Activated B cell treated with CpG ODN at 0.5 μM for 24 hours (primary cell): Measurements from ENCODE around the gene PIP4K2B. TPM values are rescaled to one million over a fixed set of nuclear protein-coding genes. Genes with fewer than 3 reads are reported as not detected.

ENCODE experiments used
- ATAC-seq: fragments of 200-7000 bp; cut with Tn5 transposase; one replicate; pipeline ENCODE4 v1.10.0; 2021; ENCODE audit warnings: low read depth, mild to moderate bottlenecking, moderate library complexity
- CTCF ChIA-PET: fragments of 350-600 bp; sonication (Branson Sonifier 250); formaldehyde crosslinking; loops from one replicate; lab custom pipeline; 2021; ENCODE audit warnings: antibody characterized with exemption; lab: Charles Lee
- POLR2A ChIA-PET: fragments of 350-600 bp; sonication (Branson Sonifier 250); formaldehyde crosslinking; loops from one replicate; lab custom pipeline; 2021; ENCODE audit warnings: antibody characterized with exemption; lab: Charles Lee
- DNase-seq: peaks from one replicate; pipeline ENCODE4 v3.0.0; 2022
- H3K27ac Mint-ChIP-seq: one replicate; pipeline ENCODE4 v1.8.0; 2020; ENCODE audit warnings: mixed read lengths
- H3K27me3 Mint-ChIP-seq: one replicate; pipeline ENCODE4 v1.8.0; 2021; ENCODE audit warnings: mixed read lengths
- H3K36me3 Mint-ChIP-seq: one replicate; pipeline ENCODE4 v1.8.0; 2021; ENCODE audit warnings: low read depth, mixed read lengths
- H3K4me1 Mint-ChIP-seq: one replicate; pipeline ENCODE4 v1.8.0; 2021; ENCODE audit warnings: mixed read lengths
- H3K4me3 Mint-ChIP-seq: one replicate; pipeline ENCODE4 v1.8.0; 2020; ENCODE audit warnings: mild to moderate bottlenecking, mixed read lengths
- H3K9me3 Mint-ChIP-seq: one replicate; pipeline ENCODE4 v1.8.0; 2020; ENCODE audit warnings: mixed read lengths
- intact Hi-C: fragments of 100-400 bp; cut with micrococcal nuclease; formaldehyde crosslinking; loops from one replicate; pipeline ENCODE4 v1.15.1; 2024
- total RNA-seq: library from RNA; stranded (reverse); gene quantifications from 2 replicates; pipeline ENCODE4 v1.2.3, GENCODE V29; 2022
- TF ChIP-seq, protein P1 (sequence below): fragments of 200-600 bp; IDR thresholded peaks from one replicate; pipeline ENCODE4 v1.8.0; 2022; ENCODE audit warnings: antibody characterized with exemption, mild to moderate bottlenecking

The PIP4K2B gene
- total RNA-seq, 1 donor from 2014 or later: 32.1 TPM

GRCh38 chr17:38751808-38752307 is 47.5 kb downstream of the PIP4K2B start:
- Mint-ChIP-seq H3K36me3 (peaks cover 34% of the 10 kb centered on the region), H3K27ac (peak overlapping the region; percentile 93), H3K4me1 (peaks cover 56% of the 10 kb centered on the region), H3K9me3 (no peaks in the 10 kb centered on the region), H3K27me3 (peaks cover 26% of the 10 kb centered on the region), H3K4me3 (peak overlapping the region; percentile 98)
- TF ChIP-seq, protein P1, sequence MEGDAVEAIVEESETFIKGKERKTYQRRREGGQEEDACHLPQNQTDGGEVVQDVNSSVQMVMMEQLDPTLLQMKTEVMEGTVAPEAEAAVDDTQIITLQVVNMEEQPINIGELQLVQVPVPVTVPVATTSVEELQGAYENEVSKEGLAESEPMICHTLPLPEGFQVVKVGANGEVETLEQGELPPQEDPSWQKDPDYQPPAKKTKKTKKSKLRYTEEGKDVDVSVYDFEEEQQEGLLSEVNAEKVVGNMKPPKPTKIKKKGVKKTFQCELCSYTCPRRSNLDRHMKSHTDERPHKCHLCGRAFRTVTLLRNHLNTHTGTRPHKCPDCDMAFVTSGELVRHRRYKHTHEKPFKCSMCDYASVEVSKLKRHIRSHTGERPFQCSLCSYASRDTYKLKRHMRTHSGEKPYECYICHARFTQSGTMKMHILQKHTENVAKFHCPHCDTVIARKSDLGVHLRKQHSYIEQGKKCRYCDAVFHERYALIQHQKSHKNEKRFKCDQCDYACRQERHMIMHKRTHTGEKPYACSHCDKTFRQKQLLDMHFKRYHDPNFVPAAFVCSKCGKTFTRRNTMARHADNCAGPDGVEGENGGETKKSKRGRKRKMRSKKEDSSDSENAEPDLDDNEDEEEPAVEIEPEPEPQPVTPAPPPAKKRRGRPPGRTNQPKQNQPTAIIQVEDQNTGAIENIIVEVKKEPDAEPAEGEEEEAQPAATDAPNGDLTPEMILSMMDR: no peak
- POLR2A ChIA-PET: interaction anchor here (0.6 to 3.0 kb wide), 23 partner anchors 8 to 1219 kb away, joined by 3 to 27 read pairs (median 5); partner anchors contain the start of genes CDK12, EPOP, FBXO47 and LASP1
- DNase-seq (peak; percentile 85), ATAC-seq (peak; percentile 20)
- intact Hi-C loops: loop anchor here (1.0 to 5.0 kb wide), 11 partner anchors 22 to 709 kb away; partner anchors contain the start of genes CDK12, CISD3, CWC25 and PIP4K2B
- CTCF ChIA-PET: interaction anchor here (0.7 to 1.4 kb wide), 6 partner anchors 17 to 194 kb away, joined by 3 to 11 read pairs (median 3); partner anchors contain the start of gene EPOP

- peaks cover 30% of the 10 kb centered on the region for H3K27me3 Mint-ChIP-seq
- peak overlapping the region; percentile 98 for H3K4me3 Mint-ChIP-seq
- H3K27ac Mint-ChIP-seq: peak overlapping the region; percentile 93
- no peak for DNase-seq
- intact Hi-C loops: loop anchor here (5.0 kb wide), 1 partner anchor 194 kb away; no protein-coding TSS in a partner anchor
- CTCF ChIA-PET: interaction anchor here (0.9 to 1.2 kb wide), 3 partner anchors 16 to 88 kb away, joined by 3 to 11 read pairs (median 3); no protein-coding TSS in a partner anchor
- ATAC-seq: no peak
- no peaks in the 10 kb centered on the region for H3K9me3 Mint-ChIP-seq
- POLR2A ChIA-PET: interaction anchor here (0.6 to 3.0 kb wide), 15 partner anchors 23 to 710 kb away, joined by 3 to 27 read pairs (median 5); partner anchors contain the start of genes CDK12, EPOP, FBXO47 and LASP1
- peaks cover 61% of the 10 kb centered on the region for H3K4me1 Mint-ChIP-seq
- peaks cover 29% of the 10 kb centered on the region for H3K36me3 Mint-ChIP-seq
- TF ChIP-seq, protein P1: no peak
Observed at GRCh38 chr17:38751144-38751807, 48.1 kb downstream of the PIP4K2B start.

GRCh38 chr17:38750312-38751121 is 48.8 kb downstream of the PIP4K2B start:
- Mint-ChIP-seq H3K9me3 (no peaks in the 10 kb centered on the region), H3K27me3 (peaks cover 35% of the 10 kb centered on the region), H3K27ac (peak overlapping the region; percentile 93), H3K4me1 (peaks cover 69% of the 10 kb centered on the region), H3K36me3 (peaks cover 22% of the 10 kb centered on the region), H3K4me3 (peak overlapping the region; percentile 98)
- intact Hi-C loops: loop anchor here (5.0 kb wide), 1 partner anchor 193 kb away; no protein-coding TSS in a partner anchor
- CTCF ChIA-PET: interaction anchor here (0.9 kb wide), 1 partner anchor 16 kb away, joined by 3 read pairs; no protein-coding TSS in a partner anchor
- DNase-seq: no peak
- POLR2A ChIA-PET: interaction anchor here (0.9 to 3.0 kb wide), 4 partner anchors 49 to 449 kb away, joined by 3 to 27 read pairs (median 10); partner anchors contain the start of genes LASP1 and RPL19
- no peak for ATAC-seq
- TF ChIP-seq, protein P1: no peak

- POLR2A ChIA-PET: interaction anchor here (1.7 kb wide), 1 partner anchor 19 kb away, joined by 4 read pairs; no protein-coding TSS in a partner anchor
- ATAC-seq: no peak
- H3K27me3 Mint-ChIP-seq: peaks cover 35% of the 10 kb centered on the region
- no peak for DNase-seq
- peak overlapping the region; percentile 73 for H3K4me3 Mint-ChIP-seq
- peaks cover 21% of the 10 kb centered on the region for H3K36me3 Mint-ChIP-seq
- intact Hi-C loops: loop anchor here (5.0 kb wide), 1 partner anchor 193 kb away; no protein-coding TSS in a partner anchor
- CTCF ChIA-PET: interaction anchor here (0.9 kb wide), 1 partner anchor 16 kb away, joined by 3 read pairs; no protein-coding TSS in a partner anchor
- H3K27ac Mint-ChIP-seq: no peak overlapping the region
- TF ChIP-seq, protein P1: no peak
- H3K4me1 Mint-ChIP-seq: peaks cover 69% of the 10 kb centered on the region
- H3K9me3 Mint-ChIP-seq: no peaks in the 10 kb centered on the region
Observed at GRCh38 chr17:38750044-38750311, 49.4 kb downstream of the PIP4K2B start.
